Measurements from ENCODE around the gene KLF3.

- TF ChIP-seq CTCF (IDR thresholded peaks at IDR 0.05; ENCODE audit: poor library complexity, severe bottlenecking): no peak
- TF ChIP-seq, protein P1, sequence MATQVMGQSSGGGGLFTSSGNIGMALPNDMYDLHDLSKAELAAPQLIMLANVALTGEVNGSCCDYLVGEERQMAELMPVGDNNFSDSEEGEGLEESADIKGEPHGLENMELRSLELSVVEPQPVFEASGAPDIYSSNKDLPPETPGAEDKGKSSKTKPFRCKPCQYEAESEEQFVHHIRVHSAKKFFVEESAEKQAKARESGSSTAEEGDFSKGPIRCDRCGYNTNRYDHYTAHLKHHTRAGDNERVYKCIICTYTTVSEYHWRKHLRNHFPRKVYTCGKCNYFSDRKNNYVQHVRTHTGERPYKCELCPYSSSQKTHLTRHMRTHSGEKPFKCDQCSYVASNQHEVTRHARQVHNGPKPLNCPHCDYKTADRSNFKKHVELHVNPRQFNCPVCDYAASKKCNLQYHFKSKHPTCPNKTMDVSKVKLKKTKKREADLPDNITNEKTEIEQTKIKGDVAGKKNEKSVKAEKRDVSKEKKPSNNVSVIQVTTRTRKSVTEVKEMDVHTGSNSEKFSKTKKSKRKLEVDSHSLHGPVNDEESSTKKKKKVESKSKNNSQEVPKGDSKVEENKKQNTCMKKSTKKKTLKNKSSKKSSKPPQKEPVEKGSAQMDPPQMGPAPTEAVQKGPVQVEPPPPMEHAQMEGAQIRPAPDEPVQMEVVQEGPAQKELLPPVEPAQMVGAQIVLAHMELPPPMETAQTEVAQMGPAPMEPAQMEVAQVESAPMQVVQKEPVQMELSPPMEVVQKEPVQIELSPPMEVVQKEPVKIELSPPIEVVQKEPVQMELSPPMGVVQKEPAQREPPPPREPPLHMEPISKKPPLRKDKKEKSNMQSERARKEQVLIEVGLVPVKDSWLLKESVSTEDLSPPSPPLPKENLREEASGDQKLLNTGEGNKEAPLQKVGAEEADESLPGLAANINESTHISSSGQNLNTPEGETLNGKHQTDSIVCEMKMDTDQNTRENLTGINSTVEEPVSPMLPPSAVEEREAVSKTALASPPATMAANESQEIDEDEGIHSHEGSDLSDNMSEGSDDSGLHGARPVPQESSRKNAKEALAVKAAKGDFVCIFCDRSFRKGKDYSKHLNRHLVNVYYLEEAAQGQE (IDR thresholded peaks at IDR 0.05; ENCODE audit: borderline replicate concordance): no peak
- no peak for TF ChIP-seq EP300 (conservative IDR thresholded peaks at IDR 0.05; ENCODE audit: poor library complexity, severe bottlenecking)
- TF ChIP-seq EZH2 (IDR thresholded peaks at IDR 0.05; ENCODE audit: borderline replicate concordance, insufficient read depth, low read length, poor library complexity, severe bottlenecking): no peak
- TF ChIP-seq POLR2AphosphoS5 (IDR thresholded peaks at IDR 0.05): no peak
Observed at GRCh38 chr4:38614231-38614630, 49.8 kb upstream of the KLF3 start.

Data from neural cell (in vitro differentiated cells).